Fibroblast of lung (primary cell): Measurements from ENCODE around the gene CCT6A.

Experiments used
- CTCF ChIP-seq, 2 donors: IDR thresholded peaks in 1 of 2; conservative IDR thresholded peaks in 1 of 2; 1 replicate in 1 of 2; 2 replicates in 1 of 2; pipeline ENCODE4 v1.5.1; 2011 to 2012; ENCODE audit warnings: low read length in 2 of 2, control low read depth in 1 of 2, inconsistent platforms in 1 of 2, low read depth in 1 of 2, mild to moderate bottlenecking in 1 of 2
- EZH2 ChIP-seq: IDR thresholded peaks from 2 replicates; pipeline ENCODE4 v1.5.1; 2012; ENCODE audit warnings: low read length, control low read depth, mild to moderate bottlenecking; ENCODE audit errors: missing control alignments

GRCh38 chr7:56023500-56023899 lies 28.1 kb upstream of the CCT6A start:
- TF ChIP-seq CTCF (conservative IDR thresholded peaks at IDR 0.05 in 1 of 2, IDR thresholded peaks at IDR 0.05 in 1 of 2; ENCODE audit: low read depth in 1 of 2, low read length in 2 of 2) (no peak), EZH2 (no peak)
